Endothelial cell of umbilical vein (primary cell): Measurements from ENCODE around the gene DEPDC5. TPM values are rescaled to one million over a fixed set of nuclear protein-coding genes. Genes with fewer than 3 reads are reported as not detected.

Source experiments
- BruUV-seq: library from RNA; stranded (reverse); fragments of 400-500 nt; replicated peaks from 2 replicates; lab custom pipeline; 2021; lab: Mats Ljungman, UMichigan
- CTCF ChIA-PET: fragments of 300-600, 350-600 bp; sonication (Branson Sonifier 250); formaldehyde crosslinking; loops from one replicate; lab custom pipeline; 2021; ENCODE audit warnings: antibody characterized with exemption, inconsistent platforms; lab: Charles Lee
- POLR2A ChIA-PET: fragments of 300-600, 350-600 bp; sonication (Branson Sonifier 250); formaldehyde crosslinking; loops from one replicate; lab custom pipeline; 2021; ENCODE audit warnings: antibody characterized with exemption, inconsistent platforms; lab: Charles Lee
- DNase-seq: peaks from one replicate; pipeline ENCODE4 v3.0.0-alpha.2; 2011; ENCODE audit warnings: low read depth, low spot score
- FAIRE-seq: peaks from 2 replicates; lab custom pipeline; 2011; peaks lifted over from hg19 to GRCh38; lab: Jason Lieb, UNC
- H2AFZ ChIP-seq: 2 replicates; pipeline ENCODE4 v1.6.0; 2012; ENCODE audit warnings: low read depth, low read length, control low read depth, inconsistent platforms
- H3K27ac ChIP-seq: 2 replicates; pipeline ENCODE4 v1.5.1; 2011; ENCODE audit warnings: low read depth, mild to moderate bottlenecking, control low read depth, low read length, moderate library complexity; ENCODE audit not compliant: insufficient read depth
- H3K27me3 ChIP-seq, 2 experiments: 2 replicates each; pipeline versions ENCODE4 v1.6.0 to v1.6.1; 2011; ENCODE audit warnings: low read length in 2 of 2, mixed read lengths in 1 of 2; ENCODE audit not compliant: control insufficient read depth in 2 of 2, insufficient read depth in 2 of 2
- H3K36me3 ChIP-seq, 2 experiments: 2 replicates in 1 of 2; 3 replicates in 1 of 2; pipeline ENCODE4 v1.5.1; 2011; ENCODE audit warnings: low read length in 2 of 2, mild to moderate bottlenecking in 1 of 2, moderate library complexity in 1 of 2; ENCODE audit not compliant: control insufficient read depth in 2 of 2, insufficient read depth in 2 of 2; ENCODE audit errors: extremely low read depth in 1 of 2
- H3K4me1 ChIP-seq: 3 replicates; pipeline ENCODE4 v1.5.1; 2011; ENCODE audit warnings: mild to moderate bottlenecking, low read length; ENCODE audit not compliant: control insufficient read depth, insufficient read depth; ENCODE audit errors: extremely low read depth
- H3K4me2 ChIP-seq: 2 replicates; pipeline ENCODE4 v1.6.1; 2011; ENCODE audit warnings: low read length, control low read depth, mixed read lengths; ENCODE audit not compliant: insufficient read depth
- H3K4me3 ChIP-seq, 3 experiments: fragments of 200-600 bp in 1 of 3; sonication (generic), shearing (Covaris generic) in 1 of 3; replicated peaks in 1 of 3; 2 replicates each; pipeline ENCODE4 v1.5.1; 2011 to 2016; ENCODE audit warnings: control low read depth in 3 of 3, low read length in 3 of 3, mild to moderate bottlenecking in 2 of 3, inconsistent platforms in 1 of 3, low read depth in 1 of 3, moderate library complexity in 1 of 3; ENCODE audit not compliant: insufficient read depth in 1 of 3
- H3K79me2 ChIP-seq: 2 replicates; pipeline ENCODE4 v1.6.0; 2012; ENCODE audit warnings: low read length, inconsistent platforms; ENCODE audit not compliant: control insufficient read depth, insufficient read depth
- H3K9ac ChIP-seq: replicated peaks from 2 replicates; pipeline ENCODE3; 2011; ENCODE audit warnings: low read length, control low read depth; ENCODE audit not compliant: insufficient read depth; ENCODE audit errors: extremely low read depth
- H3K9me1 ChIP-seq: replicated peaks from 3 replicates; pipeline ENCODE4 v1.6.0; 2011; ENCODE audit warnings: mild to moderate bottlenecking, low read length; ENCODE audit not compliant: control insufficient read depth, insufficient read depth; ENCODE audit errors: extremely low read depth
- H3K9me3 ChIP-seq: replicated peaks from 2 replicates; pipeline ENCODE4 v1.5.1; 2012; ENCODE audit warnings: low read length, inconsistent platforms; ENCODE audit not compliant: control insufficient read depth, insufficient read depth
- H4K20me1 ChIP-seq: replicated peaks from 2 replicates; pipeline ENCODE3; 2011; ENCODE audit warnings: mild to moderate bottlenecking, low read length; ENCODE audit not compliant: control insufficient read depth, insufficient read depth; ENCODE audit errors: extremely low read depth
- EZH2 ChIP-seq: IDR thresholded peaks from 2 replicates; pipeline ENCODE4 v1.6.1; 2012; ENCODE audit warnings: borderline replicate concordance, low read depth, mild to moderate bottlenecking, moderate library complexity, low read length, inconsistent platforms; ENCODE audit not compliant: severe bottlenecking
- FOS ChIP-seq: IDR thresholded peaks from 2 replicates; pipeline ENCODE4 v1.6.1; 2011; ENCODE audit warnings: mild to moderate bottlenecking, low read length, moderate library complexity, borderline replicate concordance; ENCODE audit not compliant: insufficient read depth
- GATA2 ChIP-seq: IDR thresholded peaks from 2 replicates; pipeline ENCODE4 v1.7.0; 2011; ENCODE audit warnings: low read depth, mild to moderate bottlenecking, moderate library complexity, mixed read lengths, low read length; ENCODE audit not compliant: insufficient read length, insufficient read depth
- JUN ChIP-seq: IDR thresholded peaks from 2 replicates; pipeline ENCODE4 v1.6.1; 2011; ENCODE audit warnings: borderline replicate concordance, low read depth; ENCODE audit not compliant: insufficient read length, insufficient read depth
- MYC ChIP-seq: IDR thresholded peaks from one replicate; pipeline ENCODE4 v1.6.1; 2011; ENCODE audit warnings: mild to moderate bottlenecking, low read depth, low read length
- POLR2A ChIP-seq: IDR thresholded peaks from 2 replicates; pipeline ENCODE4 v1.6.1; 2012; ENCODE audit warnings: low read depth, mild to moderate bottlenecking, control low read depth, low read length
- POLR2AphosphoS5 ChIP-seq: IDR thresholded peaks from 2 replicates; pipeline ENCODE4 v1.6.1; 2012; ENCODE audit warnings: low read depth, mild to moderate bottlenecking, control low read depth, low read length, moderate library complexity; ENCODE audit not compliant: insufficient read depth
- dilution Hi-C: fragments of 300-500 bp; cut with MboI; formaldehyde crosslinking; loops from one replicate; pipeline ENCODE4 v1.15.0; 2019; ENCODE audit warnings: low sequenced_read_pairs; ENCODE audit not compliant: extremely low pct_ligation_motif_present
- intact Hi-C: fragments of 100-400 bp; cut with micrococcal nuclease; formaldehyde crosslinking; loops from one replicate; pipeline ENCODE4 v1.10.0; 2022
- polyA plus RNA-seq, 4 experiments: library from polyadenylated mRNA; depleted of rRNA in 3 of 4; stranded (reverse) in 3 of 4; unstranded in 1 of 4; fragments of >200 nt; gene quantifications; 2 replicates each; pipeline versions ENCODE4 v1.2.1 to v1.2.3, GENCODE V29; 2011 to 2012; ENCODE audit warnings: missing spikeins in 1 of 4
- total RNA-seq: library from RNA; stranded (reverse); gene quantifications from 2 replicates; pipeline ENCODE4 v1.2.3, GENCODE V29; 2021
- TF ChIP-seq, protein P1 (sequence below), 2 donors: IDR thresholded peaks; 1 replicate in 1 of 2; 2 replicates in 1 of 2; pipeline ENCODE4 v1.5.1; 2011; ENCODE audit warnings: low read length in 2 of 2, mild to moderate bottlenecking in 2 of 2, moderate library complexity in 2 of 2, control low read depth in 1 of 2, inconsistent platforms in 1 of 2, low read depth in 1 of 2; ENCODE audit not compliant: insufficient read depth in 1 of 2; ENCODE audit errors: extremely low read depth in 1 of 2
- TF ChIP-seq, protein P2 (sequence below): IDR thresholded peaks from 2 replicates; pipeline ENCODE4 v1.6.1; 2011; ENCODE audit not compliant: insufficient read depth, insufficient read length

Gene DEPDC5
- total and polyA plus RNA-seq, 2 donors (not counting 3 experiments of a cell fraction or from before 2014, with no cell fraction given) = 13.1 to 36.6 TPM

DNA sequence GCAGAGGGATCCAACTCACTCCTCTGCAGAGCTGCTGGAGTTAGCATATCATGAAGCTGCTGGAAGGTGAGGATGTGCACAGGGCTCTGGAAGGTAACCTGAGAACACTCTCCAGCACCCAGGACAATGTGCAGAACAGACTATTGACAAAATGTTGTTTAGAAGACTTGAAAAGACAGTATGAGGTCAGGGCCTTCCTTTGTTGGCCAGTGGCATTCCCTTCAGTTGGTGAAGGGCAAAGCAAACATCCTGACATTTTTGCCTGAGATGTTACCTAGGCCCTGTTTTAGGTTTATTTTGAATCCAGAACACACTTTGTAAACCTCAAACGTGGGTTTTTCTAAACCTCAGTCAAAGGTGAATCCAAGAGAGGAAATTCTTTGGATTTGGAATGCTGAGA, 67.8 kb downstream of the DEPDC5 start:
- FAIRE-seq (no peak), DNase-seq (no peak)
- H4K20me1 ChIP-seq = no peaks in the 10 kb centered on the region
- H3K4me3 ChIP-seq = no peak overlapping the region
- dilution Hi-C loops (no loop called here), intact Hi-C loops (no loop called here)
- peaks cover 8 to 29% of the 10 kb centered on the region in 2 experiments for H3K36me3 ChIP-seq
- H3K79me2 ChIP-seq = no peaks in the 10 kb centered on the region
- H3K4me1 ChIP-seq = no peaks in the 10 kb centered on the region
- no peaks in the 10 kb centered on the region for H3K9me1 ChIP-seq
- H3K9me3 ChIP-seq = no peaks in the 10 kb centered on the region
- no peak overlapping the region for H2AFZ ChIP-seq
- ChIA-PET CTCF (interaction anchor here (1.5 kb wide), 1 partner anchor 9 kb away, joined by 3 read pairs; no protein-coding TSS in a partner anchor), POLR2A (no interaction called here)
- no peak overlapping the region for H3K4me2 ChIP-seq
- no peak overlapping the region for H3K27ac ChIP-seq
- no peaks in the 10 kb centered on the region for H3K27me3 ChIP-seq
- TF ChIP-seq JUN = no peak
- no peak for TF ChIP-seq GATA2
- no peak overlapping the region for H3K9ac ChIP-seq
- BruUV-seq = no TSS peak

DNA sequence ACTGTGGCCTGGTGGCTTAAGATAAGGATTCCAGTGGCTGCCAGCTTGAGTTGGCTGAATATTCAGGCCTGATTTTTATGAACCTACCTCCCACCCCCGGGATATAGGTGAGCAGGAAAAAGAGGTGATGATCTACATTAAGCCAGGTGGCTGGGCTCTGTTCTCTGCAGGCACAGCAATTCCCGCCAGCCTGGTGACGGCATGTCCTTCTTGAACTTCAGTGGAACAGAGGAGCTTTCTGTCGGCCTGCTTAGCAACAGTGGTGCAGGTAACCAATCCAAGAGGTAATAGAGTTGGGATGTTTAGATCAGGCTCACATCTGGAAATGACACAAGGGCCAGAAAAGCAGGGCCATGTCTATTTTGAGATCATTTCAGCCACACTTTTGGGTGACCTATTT, 68.7 kb downstream of the DEPDC5 start:
- TF ChIP-seq GATA2 (no peak), JUN (no peak), POLR2A (no peak), MYC (no peak), POLR2AphosphoS5 (no peak), EZH2 (no peak), FOS (no peak)
- TF ChIP-seq, protein P1, sequence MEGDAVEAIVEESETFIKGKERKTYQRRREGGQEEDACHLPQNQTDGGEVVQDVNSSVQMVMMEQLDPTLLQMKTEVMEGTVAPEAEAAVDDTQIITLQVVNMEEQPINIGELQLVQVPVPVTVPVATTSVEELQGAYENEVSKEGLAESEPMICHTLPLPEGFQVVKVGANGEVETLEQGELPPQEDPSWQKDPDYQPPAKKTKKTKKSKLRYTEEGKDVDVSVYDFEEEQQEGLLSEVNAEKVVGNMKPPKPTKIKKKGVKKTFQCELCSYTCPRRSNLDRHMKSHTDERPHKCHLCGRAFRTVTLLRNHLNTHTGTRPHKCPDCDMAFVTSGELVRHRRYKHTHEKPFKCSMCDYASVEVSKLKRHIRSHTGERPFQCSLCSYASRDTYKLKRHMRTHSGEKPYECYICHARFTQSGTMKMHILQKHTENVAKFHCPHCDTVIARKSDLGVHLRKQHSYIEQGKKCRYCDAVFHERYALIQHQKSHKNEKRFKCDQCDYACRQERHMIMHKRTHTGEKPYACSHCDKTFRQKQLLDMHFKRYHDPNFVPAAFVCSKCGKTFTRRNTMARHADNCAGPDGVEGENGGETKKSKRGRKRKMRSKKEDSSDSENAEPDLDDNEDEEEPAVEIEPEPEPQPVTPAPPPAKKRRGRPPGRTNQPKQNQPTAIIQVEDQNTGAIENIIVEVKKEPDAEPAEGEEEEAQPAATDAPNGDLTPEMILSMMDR (IDR thresholded peaks at IDR 0.05; ENCODE audit: extremely low read depth in 1 of 2, insufficient read depth in 1 of 2, low read depth in 1 of 2, low read length in 2 of 2) = no peak
- TF ChIP-seq, protein P2, sequence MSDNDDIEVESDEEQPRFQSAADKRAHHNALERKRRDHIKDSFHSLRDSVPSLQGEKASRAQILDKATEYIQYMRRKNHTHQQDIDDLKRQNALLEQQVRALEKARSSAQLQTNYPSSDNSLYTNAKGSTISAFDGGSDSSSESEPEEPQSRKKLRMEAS = no peak
- Histone ChIP-seq H3K36me3 (peaks cover 8 to 25% of the 10 kb centered on the region in 2 experiments), H3K27ac (no peak overlapping the region), H3K4me3 (no peak overlapping the region), H3K9ac (no peak overlapping the region), H3K4me1 (no peaks in the 10 kb centered on the region), H3K79me2 (no peaks in the 10 kb centered on the region), H3K9me1 (no peaks in the 10 kb centered on the region), H4K20me1 (no peaks in the 10 kb centered on the region), H2AFZ (no peak overlapping the region), H3K27me3 (no peaks in the 10 kb centered on the region), H3K9me3 (no peaks in the 10 kb centered on the region), H3K4me2 (no peak overlapping the region)
- intact Hi-C loops (no loop called here), dilution Hi-C loops (no loop called here)
- FAIRE-seq (no peak), DNase-seq (no peak)
- CTCF ChIA-PET = no interaction called here
- BruUV-seq = no TSS peak
- POLR2A ChIA-PET = no interaction called here
